NCI-H748 (cell line): ENCODE data around the gene SIRT1.
"Not testable (repeated sequence)": the region's sequence is repeated elsewhere in the genome, so short reads cannot be mapped to it uniquely, and the experiment has no call there.

Source experiments
- DNase-seq: peaks from one replicate; lab custom pipeline; 2025; ENCODE audit not compliant: unreplicated experiment; lab: John Stamatoyannopoulos, UW

The SIRT1 gene

GRCh38 chr10:67875340-67876238 is 8.9 kb upstream of the SIRT1 start:
- no peak for DNase-seq

DNA sequence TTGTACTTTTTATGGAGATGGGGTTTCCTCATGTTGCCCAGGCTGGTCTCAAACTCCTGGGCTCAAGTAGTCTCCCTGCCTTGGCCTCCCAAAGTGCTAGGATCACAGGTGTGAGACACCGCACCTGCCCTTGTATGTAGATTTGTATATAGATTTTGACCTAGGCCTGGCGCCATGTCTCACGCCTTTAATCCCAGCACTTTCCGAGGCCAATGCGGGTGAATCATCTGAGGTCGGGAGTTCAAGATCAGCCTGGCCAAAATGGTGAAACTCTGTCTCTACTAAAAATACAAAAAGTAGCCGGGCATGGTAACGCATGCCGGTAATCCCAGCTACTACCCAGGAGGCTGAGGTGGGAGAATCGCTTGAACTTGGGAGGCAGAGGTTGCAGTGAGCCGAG is 7.0 kb upstream of the SIRT1 start:
- DNase-seq = not testable (repeated sequence)

GRCh38 chr10:67878133-67878532 is 6.3 kb upstream of the SIRT1 start:
- no peak for DNase-seq

GRCh38 chr10:67883710-67884312 is 645 bp upstream of the SIRT1 start:
- no peak for DNase-seq

DNA sequence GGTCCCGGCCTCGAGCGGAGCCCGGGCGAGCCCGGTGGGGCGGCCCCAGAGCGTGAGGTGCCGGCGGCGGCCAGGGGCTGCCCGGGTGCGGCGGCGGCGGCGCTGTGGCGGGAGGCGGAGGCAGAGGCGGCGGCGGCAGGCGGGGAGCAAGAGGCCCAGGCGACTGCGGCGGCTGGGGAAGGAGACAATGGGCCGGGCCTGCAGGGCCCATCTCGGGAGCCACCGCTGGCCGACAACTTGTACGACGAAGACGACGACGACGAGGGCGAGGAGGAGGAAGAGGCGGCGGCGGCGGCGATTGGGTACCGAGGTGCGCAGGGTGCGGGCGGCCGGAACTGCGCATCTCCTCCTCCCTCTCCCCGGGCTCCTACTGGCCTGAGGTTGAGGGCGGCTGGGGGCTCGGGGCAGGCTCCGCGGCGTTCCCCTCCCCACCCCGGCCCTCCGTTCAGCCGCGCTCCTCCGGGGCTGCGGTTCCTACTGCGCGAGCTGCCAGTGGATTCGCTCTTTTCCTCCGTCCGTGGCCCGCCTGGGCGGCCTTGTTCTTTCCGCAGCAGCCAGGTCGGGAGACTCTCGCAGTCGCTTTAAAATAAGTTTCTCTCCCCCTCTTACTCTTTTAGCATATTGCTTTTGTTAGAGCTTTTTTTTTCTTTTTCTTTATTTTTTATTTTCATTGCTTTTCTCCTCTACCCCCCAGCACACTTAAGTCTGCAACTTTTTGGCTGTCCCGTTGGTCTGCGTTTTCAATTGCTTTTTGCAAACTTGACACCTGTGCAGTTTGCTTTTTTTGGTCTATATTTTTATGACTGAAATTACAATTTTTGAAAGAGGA is 600 bp downstream of the SIRT1 start:
- peak; percentile 83 for DNase-seq

DNA sequence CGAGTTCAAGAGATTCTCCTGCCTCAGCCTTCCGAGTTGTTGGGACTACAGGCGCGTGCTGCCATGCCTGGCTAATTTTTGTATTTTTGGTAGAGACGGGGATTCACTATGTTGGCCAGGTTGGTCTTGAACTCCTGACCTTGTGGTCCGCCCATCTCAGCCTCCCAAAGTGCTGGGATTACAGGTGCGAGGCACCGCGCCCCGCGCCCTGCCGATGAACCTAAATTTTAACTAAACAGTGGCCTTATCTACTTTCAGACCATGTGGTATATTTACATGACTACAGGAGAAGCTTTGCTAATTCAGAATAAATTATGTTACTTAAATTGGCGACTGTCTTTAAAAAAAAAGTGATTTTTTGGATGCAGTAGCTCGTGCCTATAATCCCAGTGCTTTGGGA is 9.2 kb downstream of the SIRT1 start:
- DNase-seq = no peak

DNA sequence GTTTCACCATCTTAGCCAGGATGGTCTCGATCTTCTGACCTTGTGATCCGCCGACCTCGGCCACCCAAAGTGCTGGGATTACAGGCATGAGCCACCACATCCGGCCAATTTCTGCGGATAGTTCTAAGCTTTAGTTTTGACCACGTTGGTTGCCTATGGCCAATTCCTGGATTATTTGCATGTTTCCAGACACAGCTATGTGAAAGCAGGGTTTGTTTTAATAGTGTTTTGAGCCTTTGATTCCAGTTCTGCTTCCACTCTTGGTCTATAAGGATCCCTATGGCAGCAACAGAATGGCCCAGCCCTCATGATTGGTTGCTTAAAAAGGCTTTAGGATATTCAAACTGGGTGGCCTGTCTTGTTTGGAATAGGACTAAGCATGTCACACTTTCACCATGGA is 19.1 kb downstream of the SIRT1 start:
- no peak for DNase-seq

DNA sequence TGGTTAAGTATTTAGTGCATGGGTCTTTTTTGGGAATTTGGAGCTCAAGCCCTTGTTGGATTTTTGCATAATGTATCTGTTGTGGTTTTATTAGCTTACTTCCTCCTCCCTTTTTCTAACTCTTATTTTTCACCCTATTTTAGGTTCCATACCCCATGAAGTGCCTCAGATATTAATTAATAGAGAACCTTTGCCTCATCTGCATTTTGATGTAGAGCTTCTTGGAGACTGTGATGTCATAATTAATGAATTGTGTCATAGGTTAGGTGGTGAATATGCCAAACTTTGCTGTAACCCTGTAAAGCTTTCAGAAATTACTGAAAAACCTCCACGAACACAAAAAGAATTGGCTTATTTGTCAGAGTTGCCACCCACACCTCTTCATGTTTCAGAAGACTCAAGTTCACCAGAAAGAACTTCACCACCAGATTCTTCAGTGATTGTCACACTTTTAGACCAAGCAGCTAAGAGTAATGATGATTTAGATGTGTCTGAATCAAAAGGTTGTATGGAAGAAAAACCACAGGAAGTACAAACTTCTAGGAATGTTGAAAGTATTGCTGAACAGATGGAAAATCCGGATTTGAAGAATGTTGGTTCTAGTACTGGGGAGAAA is 28.0 kb downstream of the SIRT1 start:
- DNase-seq = no peak

DNA sequence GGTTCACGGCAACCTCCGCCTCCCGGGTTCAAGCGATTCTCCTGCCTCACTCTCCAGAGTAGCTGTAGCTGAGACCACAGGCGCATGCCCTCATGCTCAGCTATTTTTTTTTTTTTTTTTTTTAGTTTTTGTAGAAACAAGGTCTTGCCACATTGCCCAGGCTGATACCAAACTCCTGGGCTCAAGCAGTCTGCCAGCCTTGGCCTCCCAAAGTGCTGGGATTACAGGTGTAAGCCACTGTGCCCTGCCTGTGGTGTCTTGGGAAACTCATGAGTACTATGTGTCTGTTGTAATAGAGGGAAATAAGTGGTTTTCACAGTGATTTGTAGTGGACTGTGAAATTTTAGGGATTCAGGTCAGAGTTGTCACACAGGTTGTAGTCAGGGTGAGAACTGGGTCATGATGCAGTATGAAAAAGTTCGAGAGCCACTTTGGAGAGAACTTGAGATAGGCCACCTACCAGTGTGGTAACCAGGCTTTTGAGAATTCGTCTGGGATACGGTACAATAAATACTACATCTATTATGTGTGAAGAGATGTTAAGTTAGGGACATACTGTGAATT is 30.4 kb downstream of the SIRT1 start:
- no peak for DNase-seq

GRCh38 chr10:67917169-67917568 is 32.7 kb downstream of the SIRT1 start:
- no peak for DNase-seq

DNA sequence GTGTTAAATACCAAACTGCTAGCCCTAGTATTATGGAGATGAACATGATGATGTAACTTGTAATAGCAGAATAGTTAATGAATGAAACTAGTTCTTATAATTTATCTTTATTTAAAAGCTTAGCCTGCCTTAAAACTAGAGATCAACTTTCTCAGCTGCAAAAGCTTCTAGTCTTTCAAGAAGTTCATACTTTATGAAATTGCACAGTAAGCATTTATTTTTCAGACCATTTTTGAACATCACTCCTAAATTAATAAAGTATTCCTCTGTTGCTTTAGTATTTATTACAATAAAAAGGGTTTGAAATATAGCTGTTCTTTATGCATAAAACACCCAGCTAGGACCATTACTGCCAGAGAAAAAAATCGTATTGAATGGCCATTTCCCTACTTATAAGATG is 33.2 kb downstream of the SIRT1 start:
- no peak for DNase-seq

DNA sequence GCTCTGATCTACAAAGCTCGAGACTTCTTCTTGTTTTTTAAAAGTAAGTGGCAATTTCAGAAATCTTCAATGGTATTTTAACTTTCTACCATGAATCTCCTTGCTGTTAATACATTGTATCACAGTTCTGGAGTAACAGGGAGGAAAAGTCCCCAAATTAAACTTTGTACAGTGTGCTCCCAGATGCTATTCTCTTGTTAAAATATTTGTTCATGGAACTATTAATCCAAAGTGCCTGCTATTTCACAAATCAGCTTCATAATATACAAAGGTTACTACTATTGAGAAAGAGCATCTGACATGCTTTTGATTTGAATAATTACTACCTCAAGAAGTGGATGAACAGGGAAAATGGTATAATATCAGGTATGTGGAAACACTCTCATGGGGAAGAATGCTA is 36.6 kb downstream of the SIRT1 start:
- DNase-seq = no peak

- DNase-seq = no peak
These were observed 39.1 kb downstream of the SIRT1 start for GRCh38 chr10:67923551-67923950.

- DNase-seq = peak; percentile 0
These were observed 39.7 kb downstream of the SIRT1 start for GRCh38 chr10:67924136-67924535.

GRCh38 chr10:67925449-67926005 is 41.1 kb downstream of the SIRT1 start:
- no peak for DNase-seq

DNA sequence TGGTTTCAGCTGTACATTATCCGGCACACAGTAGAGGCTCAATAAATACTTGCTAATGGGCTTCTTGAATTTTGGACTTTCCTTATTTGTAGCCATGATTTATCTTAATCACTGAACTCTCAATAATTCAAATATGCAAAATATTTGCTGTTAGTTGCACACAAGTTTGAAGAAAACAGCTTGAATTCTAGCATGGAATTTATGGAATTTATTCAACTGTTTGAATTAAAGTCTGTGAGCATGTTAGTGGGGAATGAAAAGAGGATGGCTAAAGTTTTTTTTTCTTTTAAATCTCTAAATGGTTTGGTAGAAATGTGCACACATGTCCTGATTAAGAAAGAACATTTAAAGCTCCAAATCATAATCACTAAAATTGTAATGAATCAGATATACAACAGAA is 42.5 kb downstream of the SIRT1 start:
- DNase-seq = no peak

GRCh38 chr10:67933199-67933598 is 48.7 kb downstream of the SIRT1 start:
- DNase-seq = no peak

GRCh38 chr10:67934336-67934735 is 49.9 kb downstream of the SIRT1 start:
- DNase-seq = no peak

DNA sequence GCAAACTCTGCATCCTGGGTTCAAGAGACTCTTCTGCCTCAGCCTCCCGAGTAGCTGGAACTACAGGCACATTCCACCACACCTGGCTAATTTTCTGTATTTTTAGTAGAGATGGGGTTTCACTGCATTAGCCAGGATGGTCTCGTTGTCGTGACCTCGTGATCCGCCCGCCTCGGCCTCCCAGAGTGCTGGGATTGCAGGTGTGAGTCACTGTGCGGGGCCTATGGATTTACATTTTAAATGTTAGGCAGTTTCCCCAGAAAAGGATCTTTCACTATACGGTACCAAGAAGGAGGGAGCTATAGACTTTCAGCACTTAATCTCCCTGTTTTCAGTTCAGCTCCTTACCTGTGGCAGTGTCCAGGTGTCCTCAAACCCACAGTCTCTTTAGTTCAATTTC is 50.8 kb downstream of the SIRT1 start:
- no peak for DNase-seq

DNA sequence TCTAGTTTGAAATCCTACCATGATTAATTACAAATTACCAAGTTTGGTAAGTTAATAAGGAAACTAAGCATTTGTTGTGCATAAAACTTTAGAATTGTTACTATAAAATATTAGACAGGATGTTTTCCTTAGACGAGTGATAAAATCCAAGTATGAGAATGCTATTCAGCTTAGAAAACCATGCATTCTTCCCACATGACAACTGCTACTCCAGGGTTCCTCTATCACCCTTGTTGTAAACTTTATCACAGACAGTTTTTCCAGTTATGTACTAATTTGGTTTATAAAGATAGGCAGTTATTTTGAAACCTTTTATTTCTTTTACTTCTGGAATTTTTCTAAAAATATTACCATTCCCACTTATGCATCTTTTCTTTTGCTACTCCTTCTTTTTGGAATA is 52.0 kb downstream of the SIRT1 start:
- no peak for DNase-seq

GRCh38 chr10:67943917-67944316 is 59.5 kb downstream of the SIRT1 start:
- DNase-seq = no peak
